ENCODE results near the gene ADAMTS14.

The ADAMTS14 gene

GRCh38 chr10:70771311-70772194 lies 99.2 kb downstream of the ADAMTS14 start:
- DNase-seq (ENCODE audit: low read depth in 3 of 3) = no peak

- no peak for DNase-seq (ENCODE audit: low read depth in 3 of 3)
Observed at GRCh38 chr10:70772627-70773026, 100.3 kb downstream of the ADAMTS14 start.

- DNase-seq (ENCODE audit: low read depth in 3 of 3) = no peak
Observed at GRCh38 chr10:70773461-70773860, 101.2 kb downstream of the ADAMTS14 start.

GRCh38 chr10:70773965-70774809 lies 101.9 kb downstream of the ADAMTS14 start:
- DNase-seq (ENCODE audit: low read depth in 3 of 3) = no peak

- no peak for DNase-seq (ENCODE audit: low read depth in 3 of 3)
Observed at GRCh38 chr10:70774810-70775678, 102.7 kb downstream of the ADAMTS14 start.

GRCh38 chr10:70775679-70776454 lies 103.6 kb downstream of the ADAMTS14 start:
- no peak for DNase-seq (ENCODE audit: low read depth in 3 of 3)

- no peak for DNase-seq (ENCODE audit: low read depth in 3 of 3)
Observed at GRCh38 chr10:70776455-70777005, 104.2 kb downstream of the ADAMTS14 start.

GRCh38 chr10:70777063-70777875 lies 105.0 kb downstream of the ADAMTS14 start:
- DNase-seq (ENCODE audit: low read depth in 3 of 3) = no peak

GRCh38 chr10:70778267-70778924 lies 106.1 kb downstream of the ADAMTS14 start:
- no peak for DNase-seq (ENCODE audit: low read depth in 3 of 3)

- DNase-seq (ENCODE audit: low read depth in 3 of 3) = no peak
Observed at GRCh38 chr10:70779088-70779487, 106.8 kb downstream of the ADAMTS14 start.

- DNase-seq (ENCODE audit: low read depth in 3 of 3) = no peak
Observed at GRCh38 chr10:70779511-70780369, 107.4 kb downstream of the ADAMTS14 start.

GRCh38 chr10:70780370-70780760 lies 108.1 kb downstream of the ADAMTS14 start:
- DNase-seq (ENCODE audit: low read depth in 3 of 3) = no peak

GRCh38 chr10:70780772-70781171 lies 108.5 kb downstream of the ADAMTS14 start:
- no peak for DNase-seq (ENCODE audit: low read depth in 3 of 3)

- no peak for DNase-seq (ENCODE audit: low read depth in 3 of 3)
Observed at GRCh38 chr10:70781461-70782051, 109.2 kb downstream of the ADAMTS14 start.

GRCh38 chr10:70782086-70782745 lies 109.9 kb downstream of the ADAMTS14 start:
- no peak for DNase-seq (ENCODE audit: low read depth in 3 of 3)

- DNase-seq (ENCODE audit: low read depth in 3 of 3) = no peak
Observed at GRCh38 chr10:70782746-70783680, 110.7 kb downstream of the ADAMTS14 start.
